Activated gamma-delta T cell treated with anti-CD3 and anti-CD28 coated beads, Interleukin-2, amount 50 U/mL, for 16 hours (primary cell): Measurements from ENCODE around the gene MAN1C1.
"Not testable (repeated sequence)": the region's sequence is repeated elsewhere in the genome, so short reads cannot be mapped to it uniquely, and the experiment has no call there.

Experiments
- DNase-seq: peaks from one replicate; pipeline ENCODE4 v3.0.0-alpha.2; 2020; ENCODE audit warnings: low read depth

MAN1C1 gene

DNA sequence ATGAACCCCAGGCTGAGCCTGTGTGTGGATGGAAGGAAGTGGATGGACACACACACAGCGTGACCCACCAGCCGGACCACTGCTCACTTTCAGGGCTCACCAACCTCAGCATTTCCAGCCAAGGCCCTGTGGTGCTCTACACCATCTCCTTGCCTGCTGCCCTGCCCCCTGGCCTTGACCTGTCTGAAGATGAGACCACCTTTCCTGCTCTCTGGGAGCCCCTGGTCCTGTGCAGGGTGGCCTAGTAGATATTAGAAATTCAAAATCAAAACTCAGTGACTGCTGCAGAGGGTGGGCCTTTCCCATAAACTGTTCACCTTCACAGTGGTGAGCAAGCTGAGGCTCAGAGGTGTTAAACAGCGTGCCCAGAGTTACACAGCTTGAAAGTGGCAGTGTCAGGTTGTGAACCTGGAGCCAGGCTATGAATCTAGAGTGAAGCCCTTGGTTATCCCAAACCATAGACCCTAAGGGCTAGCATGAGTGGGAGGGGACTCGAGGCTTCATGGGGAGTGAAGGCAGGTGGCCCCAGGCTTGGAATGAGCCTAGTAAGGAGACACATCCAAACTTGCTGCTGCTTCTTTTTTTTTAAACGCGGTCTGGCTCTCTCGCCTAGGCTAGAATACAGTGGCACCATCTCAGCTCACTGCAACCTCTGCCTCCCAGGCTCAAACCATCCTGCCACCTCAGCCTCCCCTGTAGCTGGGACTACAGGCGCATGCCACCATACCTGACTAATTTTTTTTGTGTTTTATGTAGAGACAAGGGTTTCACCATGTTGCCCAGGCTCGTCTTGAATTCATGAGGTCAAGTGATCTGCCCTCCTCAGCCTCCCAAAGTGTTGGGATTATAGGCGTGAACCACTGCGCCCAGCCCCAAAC is 41.5 kb downstream of the MAN1C1 start:
- DNase-seq = no peak

DNA sequence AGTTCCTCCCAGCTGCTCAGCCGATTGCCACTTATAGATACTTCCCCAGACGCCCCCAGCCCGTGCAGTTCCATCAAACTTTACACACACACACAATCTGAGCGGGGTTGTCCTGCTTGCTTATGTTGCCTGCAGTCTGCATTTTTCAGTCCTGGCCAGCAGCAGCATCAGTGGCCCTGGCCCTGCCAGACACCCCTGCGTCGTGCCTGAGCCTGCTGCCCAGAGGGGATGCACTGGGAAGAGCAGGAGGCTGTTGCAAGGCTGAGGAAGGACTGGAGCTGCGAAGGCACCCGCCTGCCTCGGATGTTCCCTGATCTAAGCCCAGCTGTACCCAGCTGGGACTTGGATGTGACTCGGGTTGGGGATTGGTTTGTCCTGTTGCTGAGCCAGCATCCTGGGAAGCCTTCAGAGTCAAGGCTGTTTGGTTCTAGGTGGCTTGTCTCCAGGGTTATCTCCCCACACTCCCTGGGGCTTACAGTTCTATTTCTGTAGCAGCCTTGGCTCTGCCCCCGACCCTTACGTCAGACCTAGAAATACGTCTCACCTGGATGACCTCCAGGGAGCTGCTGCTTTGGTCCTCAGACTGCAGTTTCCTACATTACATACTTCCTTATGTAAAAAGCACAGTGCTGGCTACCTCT is 42.3 kb downstream of the MAN1C1 start:
- DNase-seq = no peak

DNA sequence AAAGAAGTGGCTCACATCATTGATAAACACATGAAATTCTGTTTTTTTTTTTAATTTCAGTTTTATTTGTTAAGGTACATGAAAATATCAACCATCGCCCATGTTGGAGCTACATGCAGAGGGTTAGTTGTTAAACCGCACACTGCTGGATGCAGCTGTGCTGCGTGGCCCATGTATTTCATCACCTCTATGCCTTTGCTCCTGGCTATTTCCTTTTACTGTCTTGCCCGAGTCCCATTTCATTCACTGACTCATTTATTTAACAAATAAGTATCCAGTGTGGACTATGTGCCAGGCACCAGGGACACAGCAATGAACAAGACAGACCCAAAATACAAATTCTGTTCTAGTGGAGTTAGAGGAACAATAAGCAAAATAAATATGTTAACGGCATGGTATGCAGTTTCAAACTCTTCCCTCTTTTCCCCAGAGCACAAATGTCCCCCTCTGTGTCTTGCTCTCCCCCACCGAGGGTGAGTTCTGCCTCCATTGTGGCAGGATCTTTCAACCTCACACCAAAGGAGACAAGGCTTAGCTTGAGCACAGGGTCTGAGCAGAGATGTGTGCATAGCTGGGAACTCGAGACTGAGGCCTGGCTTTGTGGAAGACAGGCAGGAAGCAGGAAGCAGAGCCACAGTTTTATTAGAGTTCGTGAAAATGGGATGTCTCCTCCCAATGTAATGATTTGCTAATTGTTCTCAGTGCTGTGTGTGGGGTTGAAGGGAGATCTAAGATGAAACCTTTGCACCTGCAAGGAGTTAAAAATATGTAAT is 44.6 kb downstream of the MAN1C1 start:
- DNase-seq = no peak

DNA sequence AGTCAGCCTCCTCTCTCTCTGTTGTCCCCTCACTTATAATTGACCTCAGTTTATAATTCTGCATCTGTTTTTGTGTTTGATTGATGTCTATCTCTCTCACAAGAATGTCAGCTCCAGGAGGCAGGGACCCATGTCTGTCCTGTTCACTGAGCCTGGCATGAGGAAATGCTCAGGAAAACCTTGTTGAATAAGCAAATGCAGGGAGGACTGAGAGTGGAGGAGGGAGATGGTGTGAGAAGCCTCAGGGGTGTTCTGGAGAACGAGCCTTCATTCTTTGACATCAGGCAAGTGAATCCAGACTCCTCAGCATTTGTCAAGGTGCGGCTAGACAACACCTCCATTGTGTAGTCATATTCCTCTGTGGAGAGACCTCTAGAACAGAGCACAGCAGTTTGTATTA is 45.5 kb downstream of the MAN1C1 start:
- no peak for DNase-seq

- not testable (repeated sequence) for DNase-seq
These were observed 46.4 kb downstream of the MAN1C1 start for GRCh38 chr1:25662959-25663358.

DNA sequence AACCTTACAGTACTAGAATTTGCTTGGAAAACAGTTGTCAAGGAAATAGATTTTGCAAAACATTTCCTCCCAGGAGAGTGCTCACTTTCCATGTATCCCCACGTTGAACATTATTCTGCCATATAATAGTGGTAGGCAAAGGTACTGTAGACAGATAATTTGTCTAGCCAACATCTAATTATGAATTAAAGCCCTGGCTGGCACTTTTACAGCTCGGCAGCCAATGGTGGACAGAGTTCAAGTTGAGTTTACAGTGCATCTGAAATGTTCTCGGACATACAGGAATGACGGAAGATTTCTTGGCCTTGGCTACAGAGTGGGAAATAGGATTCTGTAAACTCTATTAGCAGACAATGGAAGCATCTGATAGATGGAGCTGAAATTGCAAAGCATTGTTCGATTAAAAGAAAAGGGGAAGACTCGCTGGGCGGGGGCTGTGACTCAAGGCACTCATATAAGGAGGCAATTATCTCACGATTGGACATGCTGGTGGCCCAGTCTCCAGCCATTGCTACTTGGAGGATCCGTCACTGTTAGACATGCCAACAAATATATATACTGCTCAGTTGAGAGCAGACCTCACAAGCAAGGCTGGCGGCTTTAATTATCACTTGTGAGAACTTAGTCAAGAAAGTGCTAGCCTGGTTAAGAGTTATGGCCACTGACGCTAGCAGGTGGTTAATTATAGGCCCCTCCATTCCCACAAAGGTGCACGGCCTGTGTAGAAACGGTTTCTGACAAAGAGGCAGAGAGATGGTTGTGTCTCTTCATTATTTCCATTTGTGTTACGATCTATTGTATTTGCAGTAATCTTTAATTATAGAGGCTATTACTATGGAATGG is 48.0 kb downstream of the MAN1C1 start:
- no peak for DNase-seq

DNA sequence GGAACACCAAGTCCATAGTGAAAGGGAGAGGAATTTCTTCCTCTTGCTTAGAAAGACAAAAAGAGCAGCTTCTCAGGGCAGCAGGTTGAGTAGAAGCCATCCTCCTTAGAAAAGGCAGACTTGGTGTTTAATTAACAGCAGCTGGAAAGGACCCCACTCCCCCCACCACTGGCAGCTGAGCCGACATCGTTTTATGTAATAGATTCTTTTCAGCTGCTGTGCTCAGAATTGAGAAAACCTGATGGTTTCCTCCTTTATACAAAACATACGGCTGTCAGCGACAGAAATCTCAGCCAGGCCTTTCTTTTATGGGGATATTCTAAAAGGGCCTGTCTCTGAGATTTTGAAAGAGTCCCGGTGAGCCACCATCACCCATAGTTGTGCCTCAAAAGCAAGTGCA is 49.9 kb downstream of the MAN1C1 start:
- no peak for DNase-seq

- DNase-seq = no peak
These were observed 52.5 kb downstream of the MAN1C1 start for GRCh38 chr1:25668931-25669573.

DNA sequence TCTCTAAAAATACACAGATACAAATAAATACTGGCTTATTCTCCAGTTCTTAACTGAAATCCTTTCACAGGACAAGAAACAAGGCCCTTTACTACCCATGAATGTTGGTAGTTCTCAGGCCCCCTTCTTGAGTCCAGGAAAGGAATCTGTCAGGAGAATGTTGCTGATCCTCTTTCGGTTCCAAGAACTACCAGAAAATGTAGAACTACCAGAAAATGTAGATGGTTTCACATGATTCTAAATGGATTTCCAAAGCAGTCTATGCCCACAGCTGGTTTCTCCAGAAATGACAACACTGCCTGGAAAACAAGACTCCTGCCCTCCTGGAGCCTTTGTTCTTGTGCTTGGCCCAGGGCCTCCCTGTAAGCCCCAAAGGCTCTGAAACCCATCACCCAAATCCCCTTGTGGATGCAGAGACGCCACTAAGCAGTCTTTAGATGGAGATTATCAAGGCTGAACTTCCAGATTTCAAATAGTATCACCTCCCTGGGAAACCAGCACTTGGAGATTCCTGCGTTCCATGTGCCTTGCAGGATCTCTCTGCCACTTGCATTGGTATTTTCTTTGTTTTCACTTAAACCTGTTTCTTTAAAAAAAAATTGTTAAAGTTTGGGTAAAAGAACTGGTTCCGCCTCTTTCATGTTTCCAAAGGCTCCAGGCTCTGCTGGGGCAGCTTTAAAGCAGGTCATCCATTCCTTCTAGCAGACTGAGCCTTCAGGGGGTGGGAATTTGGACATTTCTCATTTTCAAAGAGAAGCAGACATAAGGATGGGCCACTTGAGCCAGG is 53.4 kb downstream of the MAN1C1 start:
- no peak for DNase-seq

DNA sequence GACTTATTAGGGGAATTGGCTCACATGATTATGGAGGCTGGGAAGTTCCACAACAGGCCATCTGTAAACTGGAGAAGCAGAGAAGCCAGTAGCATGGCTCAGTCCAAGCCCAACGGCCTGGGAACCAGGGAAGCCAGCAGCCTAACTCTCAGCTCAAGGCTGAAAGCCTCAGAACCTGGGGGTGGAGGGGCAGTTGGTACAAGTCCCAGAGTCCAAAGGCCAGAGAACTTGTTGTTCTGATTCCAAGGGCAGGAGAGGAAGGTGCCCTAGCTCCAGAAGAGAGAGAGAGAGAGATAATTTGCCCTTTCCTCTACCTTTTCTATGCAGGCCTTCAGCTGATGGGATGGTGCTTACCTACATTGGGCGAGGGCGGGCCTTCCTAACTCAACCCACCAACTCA is 55.3 kb downstream of the MAN1C1 start:
- DNase-seq = no peak

- no peak for DNase-seq
These were observed 56.3 kb downstream of the MAN1C1 start for GRCh38 chr1:25672763-25673409.

GRCh38 chr1:25673456-25673855 is 56.9 kb downstream of the MAN1C1 start:
- DNase-seq = no peak

DNA sequence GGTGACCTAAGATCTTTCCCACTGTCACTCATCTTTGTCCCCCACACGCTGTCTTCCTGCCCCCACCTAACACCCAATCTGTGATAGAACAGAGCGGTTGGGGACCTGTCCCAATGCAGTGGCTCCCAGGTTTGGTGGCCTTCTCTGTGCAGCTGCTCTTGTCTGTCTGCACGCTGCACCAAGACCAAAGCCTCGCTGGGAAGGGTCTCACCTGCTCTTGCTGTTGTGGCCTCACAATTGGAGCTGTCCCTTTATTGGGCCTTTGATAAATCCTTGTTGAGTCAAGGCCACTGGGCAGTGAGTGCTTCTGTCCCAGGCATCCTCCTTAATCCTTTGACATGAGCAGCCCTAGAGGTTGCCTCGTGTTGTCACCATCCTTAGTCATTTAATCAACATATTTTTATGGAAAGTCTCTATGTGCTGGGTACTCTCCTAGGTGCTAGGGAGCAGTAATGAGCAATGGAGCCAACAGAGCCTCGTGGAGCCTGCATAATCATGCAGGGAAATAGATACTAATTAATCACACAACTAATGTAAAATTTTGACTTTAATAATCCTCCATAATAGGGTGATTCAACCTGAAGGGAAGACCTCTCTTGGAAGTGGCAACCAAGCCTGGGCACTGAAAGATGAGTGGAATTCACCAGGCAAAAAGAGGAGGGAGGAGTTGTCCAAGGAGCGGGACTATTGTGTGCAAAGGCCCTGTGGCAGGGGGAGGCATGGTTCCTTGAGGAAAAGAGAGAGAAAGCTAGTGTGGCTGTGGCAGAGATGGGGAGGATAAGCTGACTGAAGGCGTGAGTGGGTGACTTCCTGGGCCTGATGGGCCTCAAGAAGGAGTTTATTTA is 57.6 kb downstream of the MAN1C1 start:
- DNase-seq = no peak

DNA sequence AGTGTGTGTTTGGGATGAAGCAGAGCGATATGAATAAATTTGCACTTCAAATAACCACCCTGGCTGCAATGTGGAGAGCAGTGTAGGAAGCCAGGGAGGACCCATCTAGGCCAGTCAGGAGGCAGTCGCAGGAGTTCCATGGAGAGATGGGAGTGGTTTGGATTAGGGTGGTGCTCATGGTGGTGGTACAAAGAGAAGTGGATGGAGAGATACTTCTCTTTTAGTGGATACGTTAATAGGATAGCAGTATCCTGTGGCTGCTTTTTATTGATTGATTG is 58.2 kb downstream of the MAN1C1 start:
- no peak for DNase-seq

- peak; percentile 67 for DNase-seq
These were observed 59.3 kb downstream of the MAN1C1 start for GRCh38 chr1:25675729-25676476.

DNA sequence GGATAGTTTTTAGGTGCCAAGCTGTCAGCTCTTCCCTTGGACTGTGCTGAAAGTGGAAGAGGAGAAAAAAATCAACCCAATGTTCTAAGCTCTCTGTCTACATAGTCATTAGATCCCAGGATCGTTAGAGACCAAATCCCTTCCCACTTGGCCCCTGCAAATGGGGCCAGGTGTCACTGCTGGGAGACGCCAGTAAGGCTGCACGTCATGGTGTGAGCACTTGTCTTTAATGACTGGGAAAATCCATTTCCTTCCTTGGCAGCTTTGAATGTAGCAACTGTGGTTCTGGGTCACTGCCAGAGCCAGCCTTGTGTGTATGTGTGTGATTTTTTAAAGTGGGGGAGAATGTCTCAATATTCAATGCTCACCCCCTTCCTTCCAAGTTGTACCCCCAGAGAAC is 59.9 kb downstream of the MAN1C1 start:
- DNase-seq = no peak

GRCh38 chr1:25677193-25677773 is 60.7 kb downstream of the MAN1C1 start:
- DNase-seq = no peak

GRCh38 chr1:25679171-25679570 is 62.6 kb downstream of the MAN1C1 start:
- no peak for DNase-seq
